H9 (cell line): ENCODE data around the gene CFAP119. TPM values are rescaled to one million over a fixed set of nuclear protein-coding genes. Genes with fewer than 3 reads are reported as not detected.

Experiments used
- DNase-seq: peaks from one replicate; pipeline ENCODE4 v3.0.0-alpha.2; 2017
- H2AFZ ChIP-seq: one replicate; pipeline ENCODE4 v1.6.1; 2013; ENCODE audit warnings: mild to moderate bottlenecking, low read length, control low read depth, moderate library complexity
- H2AK5ac ChIP-seq: 2 replicates; pipeline ENCODE4 v1.6.1; 2013; ENCODE audit warnings: low read length, control low read depth, mixed read lengths; ENCODE audit not compliant: insufficient read length
- H2BK120ac ChIP-seq: one replicate; pipeline ENCODE4 v1.6.1; 2013; ENCODE audit warnings: low read depth, mild to moderate bottlenecking, low read length, control low read depth, inconsistent platforms; ENCODE audit not compliant: poor library complexity, severe bottlenecking
- H2BK12ac ChIP-seq: 2 replicates; pipeline ENCODE4 v1.6.1; 2013; ENCODE audit warnings: low read length, control low read depth, mixed read lengths, low read depth; ENCODE audit not compliant: insufficient read length
- H2BK15ac ChIP-seq: 2 replicates; pipeline ENCODE4 v1.6.1; 2013; ENCODE audit warnings: low read depth, low read length, control low read depth
- H2BK20ac ChIP-seq: one replicate; pipeline ENCODE4 v1.6.1; 2013; ENCODE audit warnings: low read depth, mild to moderate bottlenecking, low read length, control low read depth, inconsistent platforms; ENCODE audit not compliant: poor library complexity, severe bottlenecking
- H2BK5ac ChIP-seq: 2 replicates; pipeline ENCODE4 v1.6.1; 2013; ENCODE audit warnings: low read length, control low read depth, mixed read lengths; ENCODE audit not compliant: insufficient read length
- H3K14ac ChIP-seq: 2 replicates; pipeline ENCODE4 v1.6.1; 2013; ENCODE audit warnings: low read length, control low read depth; ENCODE audit not compliant: insufficient read depth
- H3K18ac ChIP-seq: 2 replicates; pipeline ENCODE4 v1.6.1; 2013; ENCODE audit warnings: low read depth, mild to moderate bottlenecking, mixed read lengths, low read length, control low read depth; ENCODE audit not compliant: insufficient read length
- H3K23ac ChIP-seq: 2 replicates; pipeline ENCODE4 v1.6.1; 2013; ENCODE audit warnings: low read length, control low read depth, mixed read lengths, low read depth; ENCODE audit not compliant: insufficient read length
- H3K23me2 ChIP-seq: 2 replicates; pipeline ENCODE4 v1.6.1; 2013; ENCODE audit warnings: low read depth, mild to moderate bottlenecking, mixed read lengths, low read length, control low read depth; ENCODE audit not compliant: insufficient read length, poor library complexity, severe bottlenecking
- H3K27ac ChIP-seq: 2 replicates; pipeline ENCODE4 v1.5.1; 2013; ENCODE audit warnings: low read length, control low read depth, mixed read lengths, low read depth; ENCODE audit not compliant: insufficient read length
- H3K27me3 ChIP-seq: 2 replicates; pipeline ENCODE4 v1.6.1; 2013; ENCODE audit warnings: low read length, control low read depth, inconsistent platforms; ENCODE audit not compliant: insufficient read depth
- H3K4ac ChIP-seq: 2 replicates; pipeline ENCODE4 v1.6.1; 2013; ENCODE audit warnings: low read depth, mild to moderate bottlenecking, control low read depth, inconsistent platforms, low read length, moderate library complexity
- H3K4me1 ChIP-seq: 2 replicates; pipeline ENCODE4 v1.6.1; 2013; ENCODE audit warnings: low read length, control low read depth, inconsistent platforms; ENCODE audit not compliant: insufficient read depth
- H3K4me2 ChIP-seq: 2 replicates; pipeline ENCODE4 v1.6.1; 2013; ENCODE audit warnings: low read length, control low read depth, mixed read lengths; ENCODE audit not compliant: insufficient read length, insufficient read depth
- H3K56ac ChIP-seq: 2 replicates; pipeline ENCODE4 v1.6.1; 2013; ENCODE audit warnings: low read depth, mild to moderate bottlenecking, mixed read lengths, low read length, control low read depth; ENCODE audit not compliant: insufficient read length
- H3K79me1 ChIP-seq: 2 replicates; pipeline ENCODE4 v1.6.1; 2013; ENCODE audit warnings: low read depth, mild to moderate bottlenecking, moderate library complexity, low read length, control low read depth, inconsistent platforms; ENCODE audit not compliant: insufficient read depth, poor library complexity, severe bottlenecking
- H3K79me2 ChIP-seq: 2 replicates; pipeline ENCODE4 v1.6.1; 2013; ENCODE audit warnings: low read length, control low read depth, inconsistent platforms; ENCODE audit not compliant: insufficient read depth
- H3K9ac ChIP-seq: 2 replicates; pipeline ENCODE4 v1.6.1; 2013; ENCODE audit warnings: low read length, control low read depth, mixed read lengths; ENCODE audit not compliant: insufficient read length; ENCODE audit errors: extremely low read depth
- H3K9me3 ChIP-seq: one replicate; pipeline ENCODE4 v1.6.1; 2013; ENCODE audit warnings: low read depth, low read length, inconsistent platforms; ENCODE audit not compliant: control insufficient read depth
- H3T11ph ChIP-seq: one replicate; pipeline ENCODE4 v1.6.1; 2013; ENCODE audit warnings: mild to moderate bottlenecking, low read length, control low read depth, inconsistent platforms
- H4K20me1 ChIP-seq: one replicate; pipeline ENCODE4 v1.6.1; 2013; ENCODE audit not compliant: control insufficient read depth, insufficient read length, insufficient read depth
- H4K5ac ChIP-seq: 2 replicates; pipeline ENCODE4 v1.6.1; 2013; ENCODE audit warnings: low read depth, mild to moderate bottlenecking, mixed read lengths, low read length, control low read depth; ENCODE audit not compliant: insufficient read length
- H4K8ac ChIP-seq: replicated peaks from 2 replicates; pipeline ENCODE4 v1.6.1; 2013; ENCODE audit warnings: low read length, control low read depth, mixed read lengths, low read depth; ENCODE audit not compliant: insufficient read length
- H4K91ac ChIP-seq: 2 replicates; pipeline ENCODE4 v1.6.1; 2013; ENCODE audit warnings: low read depth, mild to moderate bottlenecking, moderate library complexity, mixed read lengths, low read length, control low read depth; ENCODE audit not compliant: insufficient read length
- H3K27ac Mint-ChIP-seq, 3 experiments: 2 replicates in 2 of 3; 3 replicates in 1 of 3; pipeline ENCODE4 v1.8.0; 2020 to 2021; ENCODE audit warnings: mixed read lengths in 3 of 3, mild to moderate bottlenecking in 1 of 3, moderate library complexity in 1 of 3
- H3K27me3 Mint-ChIP-seq: 2 replicates; pipeline ENCODE4 v1.8.0; 2021; ENCODE audit warnings: low read depth, mild to moderate bottlenecking, moderate library complexity, mixed read lengths
- H3K36me3 Mint-ChIP-seq, 3 experiments: 2 replicates in 2 of 3; 3 replicates in 1 of 3; pipeline ENCODE4 v1.8.0; 2020 to 2021; ENCODE audit warnings: low read depth in 3 of 3, mixed read lengths in 3 of 3; ENCODE audit not compliant: insufficient read depth in 1 of 3
- H3K4me1 Mint-ChIP-seq, 2 experiments: 2 replicates each; pipeline ENCODE4 v1.8.0; 2020; ENCODE audit warnings: mixed read lengths in 2 of 2
- H3K4me3 Mint-ChIP-seq, 2 experiments: 2 replicates in 1 of 2; 3 replicates in 1 of 2; pipeline ENCODE4 v1.8.0; 2020 to 2021; ENCODE audit warnings: mild to moderate bottlenecking in 2 of 2, mixed read lengths in 2 of 2, moderate library complexity in 1 of 2
- H3K9me3 Mint-ChIP-seq, 2 experiments: 2 replicates in 1 of 2; 3 replicates in 1 of 2; pipeline ENCODE4 v1.8.0; 2020; ENCODE audit warnings: mild to moderate bottlenecking in 2 of 2, mixed read lengths in 2 of 2, moderate library complexity in 1 of 2
- CTCF ChIP-seq: fragments of 200-600 bp; sonication (generic); conservative IDR thresholded peaks from 3 replicates; pipeline ENCODE4 v1.8.0; 2021; ENCODE audit warnings: antibody characterized with exemption, mild to moderate bottlenecking
- WGBS: extraction: QIAGEN DNeasy Blood & Tissue Kit; methylation state at CpG from one replicate; pipeline ENCODE4 v1.1.7; 2013; ENCODE audit warnings: missing lambda C conversion rate, low lambda C conversion rate, mixed read lengths; ENCODE audit not compliant: insufficient read length; ENCODE audit errors: extremely low coverage; 5-methylcytosine and 5-hydroxymethylcytosine counted together
- total RNA-seq: library from RNA; stranded (reverse); gene quantifications from 2 replicates; pipeline ENCODE4 v1.2.1, GENCODE V29; 2021

Gene CFAP119
- total RNA-seq, 1 experiment from 2014 or later = 5.4 TPM

GRCh38 chr16:30720694-30721093, 41.2 kb downstream of the CFAP119 start:
- Histone ChIP-seq H3K27ac (no peak overlapping the region), H3K23ac (no peak overlapping the region), H2BK20ac (no peak overlapping the region), H3K4me1 (no peaks in the 10 kb centered on the region), H4K20me1 (no peaks in the 10 kb centered on the region), H2AK5ac (no peak overlapping the region), H3K23me2 (no peaks in the 10 kb centered on the region), H3K4me2 (no peak overlapping the region), H3T11ph (no peak overlapping the region), H2BK120ac (no peak overlapping the region), H3K56ac (no peak overlapping the region), H2BK12ac (no peak overlapping the region), H4K5ac (no peak overlapping the region), H3K18ac (no peak overlapping the region), H3K9ac (no peak overlapping the region), H3K27me3 (no peaks in the 10 kb centered on the region), H2AFZ (no peak overlapping the region), H4K91ac (no peak overlapping the region), H3K79me1 (no peaks in the 10 kb centered on the region), H3K9me3 (no peaks in the 10 kb centered on the region), H3K79me2 (no peaks in the 10 kb centered on the region), H2BK5ac (no peak overlapping the region), H3K14ac (no peak overlapping the region), H3K4ac (no peak overlapping the region), H4K8ac (no peak overlapping the region), H2BK15ac (no peak overlapping the region)
- WGBS = no CpG with 5 or more reads among the region's 9 CpGs
- peaks cover 69 to 91% (median 72%) of the 10 kb centered on the region in 3 experiments for H3K36me3 Mint-ChIP-seq
- H3K4me3 Mint-ChIP-seq = no peak overlapping the region
- no peaks in the 10 kb centered on the region; a peak in 1 of 5 replicates for H3K9me3 Mint-ChIP-seq
- no peaks in the 10 kb centered on the region for H3K27me3 Mint-ChIP-seq
- no peak for DNase-seq
- TF ChIP-seq CTCF = no peak
- no peak overlapping the region for H3K27ac Mint-ChIP-seq
- no peaks in the 10 kb centered on the region for H3K4me1 Mint-ChIP-seq
